ENCODE measurements around the gene DTNBP1.

Gene DTNBP1

GRCh38 chr6:15585760-15586214 is 77.0 kb downstream of the DTNBP1 start:
- DNase-seq: no peak

- DNase-seq: no peak
Observed at GRCh38 chr6:15582499-15582898, 80.3 kb downstream of the DTNBP1 start.

- DNase-seq: no peak
Observed at GRCh38 chr6:15581751-15582150, 81.1 kb downstream of the DTNBP1 start.

DNA sequence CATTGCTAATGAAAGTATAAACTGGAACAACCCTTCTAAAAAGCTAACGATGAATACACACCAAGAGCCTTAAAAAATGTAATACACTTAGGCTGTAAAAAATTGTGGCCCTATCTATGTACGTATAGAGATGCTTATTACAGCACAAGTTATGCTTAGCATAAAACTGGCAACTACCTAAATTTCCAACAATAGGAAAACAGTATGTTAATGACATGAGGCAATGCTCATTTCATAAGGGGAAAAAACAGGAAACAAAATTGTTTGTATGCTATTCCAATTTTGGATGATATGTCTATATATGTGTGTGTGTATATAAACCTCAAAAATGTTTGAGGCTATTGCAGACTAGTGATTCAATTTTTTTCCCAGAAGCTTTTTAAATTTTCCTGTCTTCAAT is 82.5 kb downstream of the DTNBP1 start:
- DNase-seq: no peak

GRCh38 chr6:15578716-15579391 is 84.0 kb downstream of the DTNBP1 start:
- DNase-seq: no peak

GRCh38 chr6:15577550-15578171 is 85.2 kb downstream of the DTNBP1 start:
- DNase-seq: no peak

DNA sequence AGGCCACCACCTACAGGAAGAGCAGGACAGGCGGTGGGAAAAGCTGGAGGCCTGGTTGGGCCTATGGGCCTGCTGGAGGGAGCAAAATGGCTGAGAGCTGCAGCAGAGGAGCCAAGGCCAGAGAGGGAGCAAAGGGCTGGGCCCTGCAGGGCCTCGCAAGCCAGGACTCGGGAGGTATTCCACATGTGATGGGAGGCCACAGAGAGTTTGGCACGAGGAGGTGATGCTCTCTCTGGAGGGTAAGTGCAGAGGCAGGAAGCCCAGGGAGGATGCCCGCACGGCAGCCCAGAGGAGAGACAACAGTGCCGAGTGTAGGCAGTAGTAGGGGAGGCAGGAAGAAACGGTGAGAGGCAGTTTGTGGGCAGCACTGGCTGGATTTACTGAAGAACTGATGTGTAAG is 85.7 kb downstream of the DTNBP1 start:
- DNase-seq: no peak

DNA sequence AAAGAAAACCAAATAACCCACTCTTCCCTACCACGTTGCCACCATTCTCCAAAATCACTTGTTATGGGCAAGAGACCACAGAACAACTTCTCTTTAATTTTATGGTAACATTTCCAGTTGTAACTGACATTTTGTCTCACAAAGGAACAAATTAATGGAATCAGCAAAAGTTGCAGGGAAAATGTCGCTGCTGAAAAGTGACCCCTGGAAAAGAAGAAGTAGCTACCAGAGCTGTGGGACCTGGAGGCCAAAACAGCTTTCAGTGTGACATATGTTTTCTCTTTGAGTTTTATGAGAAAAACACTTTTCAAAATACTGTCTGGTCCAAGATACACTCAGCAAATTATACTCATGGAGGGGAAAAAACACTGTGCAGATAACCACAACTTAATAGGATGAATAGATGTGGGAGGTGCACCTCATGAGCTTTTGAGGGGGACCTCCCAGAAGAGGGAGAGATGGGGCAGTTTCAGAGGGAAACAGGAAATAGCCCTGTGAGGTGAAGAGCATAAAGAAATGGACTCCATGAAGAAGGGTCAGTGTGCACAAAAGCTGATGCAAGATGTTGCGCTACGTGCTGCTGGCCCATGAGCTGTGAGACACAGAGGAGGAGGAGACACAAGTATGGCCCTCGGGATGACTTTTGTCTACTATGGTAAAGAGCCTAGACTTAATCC is 87.3 kb downstream of the DTNBP1 start:
- DNase-seq: no peak

GRCh38 chr6:15574486-15574885 is 88.3 kb downstream of the DTNBP1 start:
- DNase-seq: no peak

DNA sequence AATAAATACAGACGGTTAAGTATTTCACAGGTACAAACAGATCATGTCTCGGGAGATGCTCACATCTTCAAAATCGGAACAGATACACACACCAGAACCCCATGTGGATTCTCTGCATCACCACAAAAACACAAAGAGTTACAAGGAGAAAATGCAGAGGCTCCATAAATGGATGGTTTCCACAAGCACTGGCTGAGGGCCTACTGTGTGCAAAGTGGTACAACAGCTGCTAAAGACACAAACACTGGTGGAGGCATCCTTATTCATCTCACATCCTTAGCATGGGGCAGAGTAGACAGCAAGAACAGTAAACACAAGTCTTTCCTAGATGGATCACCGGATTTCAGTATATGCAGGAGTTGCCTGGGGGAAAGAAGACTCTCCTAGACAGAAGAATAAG is 88.8 kb downstream of the DTNBP1 start:
- DNase-seq: no peak

- no peak for DNase-seq
Observed at GRCh38 chr6:15573384-15573783, 89.4 kb downstream of the DTNBP1 start.

DNA sequence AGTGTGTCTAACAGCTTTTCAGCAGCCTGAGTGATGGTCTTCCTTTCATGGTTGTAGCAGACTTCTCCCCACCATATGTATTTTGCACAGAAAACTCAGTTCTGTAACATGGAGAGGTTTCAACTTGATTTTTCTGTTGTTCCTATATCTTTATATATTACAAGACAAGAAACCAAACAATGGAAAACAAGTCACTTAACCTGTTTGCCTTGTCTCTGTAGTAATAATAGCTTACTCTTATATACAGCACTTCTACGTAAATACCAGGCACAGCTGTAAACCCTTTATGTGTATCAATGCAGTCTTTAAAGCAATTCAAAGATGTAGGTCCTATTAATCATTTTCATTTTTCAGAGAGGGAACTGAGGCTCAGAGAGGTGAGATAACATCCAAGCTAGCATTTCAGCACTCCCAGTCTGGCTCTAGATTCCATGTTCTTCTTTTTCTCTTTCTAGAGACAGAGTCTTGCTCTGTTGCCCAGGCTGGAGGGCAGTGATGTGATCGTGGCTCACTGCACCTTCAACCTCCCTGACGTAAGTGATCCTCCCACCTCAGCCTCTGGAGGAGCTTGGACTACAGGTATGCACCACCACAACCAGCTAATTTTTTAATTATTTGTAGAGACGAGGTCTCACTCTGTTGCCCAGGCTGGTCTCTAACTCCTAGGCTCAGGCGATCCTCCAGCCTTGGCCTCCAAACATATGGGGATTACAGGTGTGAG is 90.4 kb downstream of the DTNBP1 start:
- DNase-seq: no peak

DNA sequence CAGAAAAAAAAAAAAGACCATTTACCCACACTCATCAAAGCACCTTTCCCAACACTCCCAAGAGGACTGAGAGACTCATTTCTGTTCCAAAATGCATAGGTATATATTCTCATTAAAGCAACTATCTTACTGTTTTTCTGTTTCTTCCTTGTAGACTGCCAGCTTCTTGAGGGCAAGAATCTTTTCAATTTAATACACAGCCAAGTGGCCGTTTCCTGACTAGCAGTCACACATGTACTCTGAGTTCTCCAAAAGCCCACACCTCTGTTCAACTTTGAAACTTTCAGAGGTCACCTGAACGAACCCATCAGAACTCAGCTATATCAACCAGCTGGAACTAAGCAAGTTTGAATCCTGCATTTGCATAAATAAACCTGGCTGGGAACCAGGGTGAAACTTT is 92.7 kb downstream of the DTNBP1 start:
- no peak for DNase-seq

DNA sequence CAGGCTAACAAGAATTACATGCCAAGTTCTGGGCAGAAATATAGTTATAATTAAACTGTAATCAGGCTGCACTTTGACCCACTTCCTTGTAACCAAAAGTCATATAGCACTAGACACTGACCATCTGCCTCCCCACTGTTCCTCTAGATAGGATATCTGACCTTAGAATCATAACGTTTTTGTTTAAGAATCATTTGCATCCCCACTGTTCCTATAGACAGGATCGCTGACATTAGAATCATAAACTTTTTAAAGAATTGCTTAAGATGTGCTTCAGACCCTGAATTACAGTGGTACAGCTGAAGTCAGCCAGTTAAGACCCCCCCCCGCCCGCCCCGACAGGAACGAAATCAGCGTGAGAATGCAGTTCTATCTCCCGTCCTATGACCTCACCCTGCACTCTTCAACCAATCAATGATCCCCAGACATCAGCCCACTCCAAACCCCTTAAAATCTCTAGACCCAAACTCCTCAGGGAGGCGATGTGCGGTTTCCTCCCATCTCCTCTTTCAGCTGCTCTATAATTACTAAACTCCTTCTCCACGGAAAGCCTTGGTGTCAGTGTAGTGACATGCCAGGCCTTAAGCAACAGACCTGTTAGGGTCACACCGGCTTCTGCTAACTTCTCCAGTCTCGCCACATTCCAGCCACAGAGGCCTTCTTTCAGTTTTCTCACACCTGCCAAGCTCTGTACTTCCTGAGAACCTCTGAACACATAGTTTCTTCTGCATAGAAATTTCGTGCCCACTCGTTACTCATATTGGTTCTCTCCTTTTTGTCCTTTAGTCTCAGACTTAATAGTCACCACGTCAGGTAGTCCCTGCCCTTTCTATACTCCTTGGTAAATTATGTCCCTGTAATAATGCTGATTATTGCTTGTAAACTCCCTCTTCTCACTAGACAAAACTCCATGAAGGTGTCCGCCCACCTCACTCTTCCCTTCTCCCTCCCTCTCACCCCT is 93.5 kb downstream of the DTNBP1 start:
- no peak for DNase-seq

DNA sequence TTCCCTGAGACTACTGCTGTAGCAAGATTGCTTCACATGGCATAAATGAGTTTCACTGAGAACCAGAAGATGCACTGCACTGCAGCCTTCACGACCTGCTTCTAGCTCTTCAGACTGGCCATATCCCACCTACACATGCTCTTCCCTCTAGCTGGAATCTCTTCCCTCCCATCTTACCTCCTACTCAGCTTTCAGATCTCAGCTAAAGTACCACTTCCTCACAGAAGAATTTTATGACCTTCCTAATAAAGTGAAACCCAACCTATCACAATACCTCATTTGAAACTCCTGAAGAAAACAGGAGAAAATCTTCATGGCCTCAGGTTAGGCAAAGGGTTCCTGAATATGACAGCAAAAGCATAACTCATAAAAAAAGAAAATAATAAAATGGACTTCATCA is 99.9 kb downstream of the DTNBP1 start:
- no peak for DNase-seq

GRCh38 chr6:15561447-15562199 is 101.2 kb downstream of the DTNBP1 start:
- DNase-seq: no peak

- DNase-seq: no peak
Observed at GRCh38 chr6:15560713-15561112, 102.1 kb downstream of the DTNBP1 start.

DNA sequence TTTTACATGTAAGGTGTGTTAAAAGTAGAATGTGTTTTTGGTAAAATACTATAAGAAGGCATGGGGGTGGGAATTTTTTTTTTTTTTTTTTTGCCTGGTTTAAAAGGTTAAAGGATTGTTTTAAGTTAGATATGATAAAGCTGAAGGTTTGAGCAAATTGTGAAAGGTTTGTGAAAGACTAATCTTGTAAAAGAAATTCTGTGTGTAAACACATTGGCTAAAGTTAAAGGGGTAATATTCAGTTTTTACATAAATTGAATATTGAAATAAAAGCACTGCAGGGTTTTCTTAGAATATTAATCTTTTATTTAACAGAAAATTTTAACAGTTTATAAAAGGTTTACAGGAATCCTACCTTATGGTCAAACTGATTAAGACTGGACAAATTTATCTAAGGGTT is 105.7 kb downstream of the DTNBP1 start:
- no peak for DNase-seq

DNA sequence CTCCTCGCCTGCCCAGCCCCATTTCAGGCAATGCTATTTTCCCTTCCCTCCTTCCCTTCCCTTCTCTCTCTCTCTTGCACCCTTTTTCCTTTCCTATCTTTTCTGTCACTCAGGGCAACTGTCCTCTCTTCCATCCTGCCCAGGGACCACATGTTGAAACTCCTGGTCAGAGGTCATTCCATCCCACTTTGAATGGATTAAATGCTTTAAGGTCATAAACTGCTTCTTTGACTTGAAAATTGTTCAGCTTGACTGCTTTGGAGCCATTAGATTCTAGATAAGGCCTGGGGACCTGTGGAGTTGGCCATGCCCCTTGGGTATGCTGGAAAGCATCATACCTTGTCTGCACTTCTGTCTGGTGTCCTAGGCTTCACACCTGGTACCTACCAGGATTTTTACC is 106.1 kb downstream of the DTNBP1 start:
- DNase-seq: no peak

DNA sequence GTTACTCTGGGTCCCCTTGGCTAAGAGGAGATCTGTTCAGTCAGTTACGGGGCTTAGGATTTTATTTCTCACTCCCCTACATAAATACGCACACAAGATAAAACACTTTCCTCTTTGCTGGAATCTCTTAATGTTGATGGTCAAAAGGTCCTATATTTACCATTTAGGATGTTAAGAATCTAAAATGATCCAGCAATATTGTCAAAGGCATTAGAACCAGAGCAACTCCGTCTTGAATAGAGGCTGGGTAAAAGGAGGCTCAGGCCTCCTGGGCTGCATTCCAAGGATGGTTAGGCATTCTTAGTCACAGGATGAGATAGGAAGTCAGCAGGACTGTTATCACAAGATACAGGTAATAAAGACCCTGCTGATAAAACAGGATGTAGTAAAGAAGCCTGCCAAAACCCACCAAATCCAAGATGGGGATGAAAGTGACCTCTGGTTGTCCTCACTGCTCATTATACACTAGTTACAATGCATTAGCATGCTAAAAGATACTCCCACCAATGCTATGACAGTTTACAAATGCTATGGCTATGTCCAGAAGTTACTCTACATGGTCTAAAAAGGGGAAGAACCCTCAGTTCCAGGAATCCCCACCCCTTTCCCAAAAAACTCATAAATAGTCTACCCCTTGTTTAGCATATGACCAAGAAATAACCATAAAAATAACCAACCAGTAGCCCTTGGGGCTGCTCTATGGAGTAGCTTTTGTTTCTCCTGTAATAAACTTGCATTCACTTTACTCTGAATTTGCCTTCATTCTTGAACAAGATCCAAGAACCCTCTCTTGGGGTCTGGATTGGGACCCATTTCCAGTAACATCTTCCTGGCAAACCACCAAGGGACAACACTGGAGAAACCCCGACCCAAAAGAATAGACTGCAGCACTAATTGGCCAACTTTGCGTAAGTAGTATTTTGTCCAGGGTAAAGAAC is 107.5 kb downstream of the DTNBP1 start:
- DNase-seq: no peak

GRCh38 chr6:15554728-15555100 is 108.1 kb downstream of the DTNBP1 start:
- DNase-seq: no peak
